SK-N-SH treated with all-trans-retinoic acid at 6 μM for 48 hours (cell line): ENCODE data around the gene DNER.

ENCODE experiments used
- ATAC-seq: fragments of 200-7000 bp; cut with Tn5 transposase; 3 replicates; pipeline ENCODE4 v1.9.1; 2020; ENCODE audit warnings: mild to moderate bottlenecking, moderate library complexity
- ARNTL ChIP-seq: fragments of 450-650 bp; formaldehyde crosslinking; IDR thresholded peaks from 2 replicates; pipeline ENCODE4 v1.5.0; 2020; ENCODE audit warnings: low read depth, mild to moderate bottlenecking, moderate library complexity, borderline replicate concordance
- BACH2 ChIP-seq: fragments of 250-450 bp; sonication (Bioruptor Pico); IDR thresholded peaks from 2 replicates; pipeline ENCODE4 v1.9.0; 2021; ENCODE audit warnings: mild to moderate bottlenecking, borderline replicate concordance
- CSDC2 ChIP-seq: fragments of 250-450 bp; sonication (Bioruptor Pico); IDR thresholded peaks from 2 replicates; pipeline ENCODE4 v1.5.0; 2020; ENCODE audit warnings: mild to moderate bottlenecking, moderate library complexity
- CSRNP3 ChIP-seq: fragments of 250-450 bp; sonication (Bioruptor Pico); IDR thresholded peaks from 2 replicates; pipeline ENCODE4 v1.5.1; 2021; ENCODE audit warnings: mild to moderate bottlenecking, moderate library complexity
- ESRRG ChIP-seq: fragments of 250-450 bp; sonication (Bioruptor Pico); IDR thresholded peaks from 2 replicates; pipeline ENCODE4 v1.6.1; 2021; ENCODE audit warnings: mild to moderate bottlenecking
- GLIS3 ChIP-seq: fragments of 250-450 bp; sonication (Bioruptor Pico); IDR thresholded peaks from 2 replicates; pipeline ENCODE4 v1.5.0; 2020; ENCODE audit warnings: mild to moderate bottlenecking, moderate library complexity
- ISL1 ChIP-seq: fragments of 250-450 bp; sonication (Bioruptor Pico); IDR thresholded peaks from 2 replicates; pipeline ENCODE4 v2.1.2; 2022; ENCODE audit warnings: mild to moderate bottlenecking, moderate library complexity
- OSR1 ChIP-seq: fragments of 250-450 bp; sonication (Bioruptor Pico); IDR thresholded peaks from 2 replicates; pipeline ENCODE4 v1.8.0; 2022; ENCODE audit warnings: moderate library complexity, mild to moderate bottlenecking, inconsistent platforms
- PATZ1 ChIP-seq: fragments of 250-450 bp; sonication (Bioruptor Pico); IDR thresholded peaks from 2 replicates; pipeline ENCODE4 v1.8.0; 2020; ENCODE audit warnings: mild to moderate bottlenecking, moderate library complexity, borderline replicate concordance
- POU6F1 ChIP-seq: fragments of 250-450 bp; sonication (Bioruptor Pico); IDR thresholded peaks from 2 replicates; pipeline ENCODE4 v1.8.0; 2021; ENCODE audit warnings: low read depth, mild to moderate bottlenecking, moderate library complexity, borderline replicate concordance
- PPARA ChIP-seq: fragments of 250-450 bp; sonication (Bioruptor Pico); IDR thresholded peaks from 2 replicates; pipeline ENCODE4 v1.5.0; 2020; ENCODE audit warnings: mild to moderate bottlenecking, borderline replicate concordance
- RARB ChIP-seq: fragments of 250-450 bp; sonication (Bioruptor Pico); IDR thresholded peaks from 2 replicates; pipeline ENCODE4 v1.8.0; 2021; ENCODE audit warnings: mild to moderate bottlenecking, moderate library complexity
- SNAI2 ChIP-seq: fragments of 250-450 bp; sonication (Bioruptor Pico); IDR thresholded peaks from 2 replicates; pipeline ENCODE4 v1.5.0; 2020; ENCODE audit warnings: mild to moderate bottlenecking, moderate library complexity
- TCF4 ChIP-seq: fragments of 250-450 bp; sonication (Bioruptor Pico); IDR thresholded peaks from 2 replicates; pipeline ENCODE4 v1.8.0; 2021; ENCODE audit warnings: mild to moderate bottlenecking, moderate library complexity, borderline replicate concordance
- TOX ChIP-seq: fragments of 250-450 bp; sonication (Bioruptor Pico); IDR thresholded peaks from 2 replicates; pipeline ENCODE4 v1.8.0; 2021; ENCODE audit warnings: mild to moderate bottlenecking, moderate library complexity, borderline replicate concordance
- ZC3H10 ChIP-seq: fragments of 250-450 bp; sonication (Bioruptor Pico); IDR thresholded peaks from 2 replicates; pipeline ENCODE4 v1.5.1; 2021; ENCODE audit warnings: mild to moderate bottlenecking, moderate library complexity
- ZFP3 ChIP-seq: fragments of 250-450 bp; sonication (Bioruptor Pico); IDR thresholded peaks from 2 replicates; pipeline ENCODE4 v1.5.0; 2020; ENCODE audit warnings: mild to moderate bottlenecking, moderate library complexity
- ZFP30 ChIP-seq: fragments of 450-650 bp; formaldehyde crosslinking; IDR thresholded peaks from 2 replicates; pipeline ENCODE4 v1.5.0; 2022; ENCODE audit warnings: mild to moderate bottlenecking, moderate library complexity
- ZNF565 ChIP-seq: fragments of 450-650 bp; formaldehyde crosslinking; conservative IDR thresholded peaks from 2 replicates; pipeline ENCODE4 v1.5.0; 2020; ENCODE audit warnings: low read depth, mild to moderate bottlenecking, moderate library complexity
- ZNF70 ChIP-seq: fragments of 450-650 bp; formaldehyde crosslinking; IDR thresholded peaks from 2 replicates; pipeline ENCODE4 v1.5.0; 2020; ENCODE audit warnings: mild to moderate bottlenecking, moderate library complexity
- ZNF8 ChIP-seq: fragments of 450-650 bp; formaldehyde crosslinking; IDR thresholded peaks from 2 replicates; pipeline ENCODE4 v1.5.0; 2020; ENCODE audit warnings: mild to moderate bottlenecking, moderate library complexity
- TF ChIP-seq, protein P1 (sequence below): fragments of 250-450 bp; sonication (Bioruptor Pico); IDR thresholded peaks from 2 replicates; pipeline ENCODE4 v1.5.1; 2020; ENCODE audit warnings: low read depth, mild to moderate bottlenecking, moderate library complexity
- TF ChIP-seq, protein P2 (sequence below): fragments of 250-450 bp; sonication (Bioruptor Pico); IDR thresholded peaks from 2 replicates; pipeline ENCODE4 v1.5.0; 2020; ENCODE audit warnings: mild to moderate bottlenecking, moderate library complexity

Gene DNER

DNA sequence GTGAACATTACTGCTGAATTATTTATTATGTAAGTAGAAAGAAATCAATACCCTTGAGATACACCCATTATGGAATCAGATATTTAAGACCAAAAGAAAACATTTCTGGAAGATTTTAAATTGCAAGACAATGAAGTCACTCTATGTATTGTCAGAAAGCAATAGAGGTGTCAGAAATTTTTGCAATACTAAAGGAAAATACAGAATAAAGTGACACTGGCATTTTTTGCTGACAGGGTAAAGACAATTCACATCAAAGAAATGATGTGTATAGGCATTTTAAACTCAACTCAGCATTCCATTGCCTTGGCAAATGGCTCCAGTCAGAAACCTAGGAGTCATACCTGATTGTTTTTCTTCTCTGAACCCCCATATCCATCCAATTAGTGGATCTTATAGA lies 252.2 kb downstream of the DNER start:
- no peak for TF ChIP-seq ZC3H10
- no peak for TF ChIP-seq TCF4 (CRISPR knock-in tag)
- no peak for TF ChIP-seq ARNTL
- ATAC-seq: no peak

- ATAC-seq: no peak
- TF ChIP-seq CSDC2 (CRISPR knock-in tag): no peak
- no peak for TF ChIP-seq ARNTL
- TF ChIP-seq GLIS3 (CRISPR knock-in tag): no peak
- no peak for TF ChIP-seq ZFP3
- no peak for TF ChIP-seq ZFP30 (CRISPR knock-in tag)
- TF ChIP-seq, protein P1, sequence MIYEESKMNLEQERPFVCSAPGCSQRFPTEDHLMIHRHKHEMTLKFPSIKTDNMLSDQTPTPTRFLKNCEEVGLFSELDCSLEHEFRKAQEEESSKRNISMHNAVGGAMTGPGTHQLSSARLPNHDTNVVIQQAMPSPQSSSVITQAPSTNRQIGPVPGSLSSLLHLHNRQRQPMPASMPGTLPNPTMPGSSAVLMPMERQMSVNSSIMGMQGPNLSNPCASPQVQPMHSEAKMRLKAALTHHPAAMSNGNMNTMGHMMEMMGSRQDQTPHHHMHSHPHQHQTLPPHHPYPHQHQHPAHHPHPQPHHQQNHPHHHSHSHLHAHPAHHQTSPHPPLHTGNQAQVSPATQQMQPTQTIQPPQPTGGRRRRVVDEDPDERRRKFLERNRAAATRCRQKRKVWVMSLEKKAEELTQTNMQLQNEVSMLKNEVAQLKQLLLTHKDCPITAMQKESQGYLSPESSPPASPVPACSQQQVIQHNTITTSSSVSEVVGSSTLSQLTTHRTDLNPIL (CRISPR knock-in tag): no peak
- TF ChIP-seq ZNF8 (CRISPR knock-in tag): no peak
- no peak for TF ChIP-seq RARB (CRISPR knock-in tag)
- no peak for TF ChIP-seq OSR1 (CRISPR knock-in tag)
- no peak for TF ChIP-seq PATZ1 (CRISPR knock-in tag)
- TF ChIP-seq ESRRG (CRISPR knock-in tag): no peak
- no peak for TF ChIP-seq BACH2 (CRISPR knock-in tag)
- TF ChIP-seq ZNF70 (CRISPR knock-in tag): no peak
These were observed 258.3 kb downstream of the DNER start for GRCh38 chr2:229456091-229456490.

DNA sequence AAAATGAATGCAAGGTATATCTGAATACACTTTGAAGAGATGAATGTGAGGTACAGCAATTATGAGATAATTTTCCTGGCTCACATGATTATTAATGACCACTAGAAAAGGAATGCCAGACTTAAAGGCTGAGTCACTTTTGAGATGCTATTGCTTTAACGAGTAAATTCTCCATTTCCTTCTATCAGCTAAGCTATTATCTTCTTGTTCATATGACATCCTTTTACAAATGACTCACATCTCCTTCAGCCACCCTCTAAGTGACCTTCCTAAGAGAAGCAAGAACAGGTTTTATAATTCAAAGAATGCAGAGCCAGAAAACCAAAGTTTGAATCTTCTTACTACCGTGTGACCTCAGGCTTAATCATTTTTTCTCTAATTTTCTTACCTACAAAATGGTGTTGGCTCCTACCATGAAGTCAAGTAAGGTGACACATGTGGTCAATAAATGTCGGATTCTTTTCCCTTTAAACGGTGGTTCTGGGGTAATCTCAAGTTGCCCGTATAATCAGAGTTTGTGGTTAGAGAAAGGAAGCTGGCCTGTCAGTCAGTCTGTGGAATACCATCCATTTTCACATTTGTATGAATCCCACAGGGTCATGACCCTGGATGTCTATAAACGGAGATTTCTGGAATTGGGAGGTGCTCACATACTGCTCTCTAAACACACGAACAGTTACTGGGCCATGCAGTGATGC lies 259.3 kb downstream of the DNER start:
- ATAC-seq: peak; percentile 90
- TF ChIP-seq TOX (CRISPR knock-in tag): peak; percentile 64; the same call in 1 of the 2 replicates
- TF ChIP-seq PATZ1 (CRISPR knock-in tag): no peak
- TF ChIP-seq ISL1 (CRISPR knock-in tag): peak; percentile 96
- TF ChIP-seq, protein P1 (CRISPR knock-in tag): peak; percentile 78
- TF ChIP-seq ESRRG (CRISPR knock-in tag): no peak
- no peak for TF ChIP-seq ZNF565 (CRISPR knock-in tag)
- TF ChIP-seq BACH2 (CRISPR knock-in tag): no peak
- no peak; the same call in 1 of the 2 replicates for TF ChIP-seq CSRNP3 (CRISPR knock-in tag)
- TF ChIP-seq ZFP3: no peak
- no peak for TF ChIP-seq ARNTL
- TF ChIP-seq GLIS3 (CRISPR knock-in tag): no peak
- no peak for TF ChIP-seq ZFP30 (CRISPR knock-in tag)
- TF ChIP-seq ZNF70 (CRISPR knock-in tag): no peak
- TF ChIP-seq ZNF8 (CRISPR knock-in tag): no peak
- TF ChIP-seq PPARA: no peak
- no peak for TF ChIP-seq CSDC2 (CRISPR knock-in tag)
- peak; percentile 74; the same call in 1 of the 2 replicates for TF ChIP-seq POU6F1 (CRISPR knock-in tag)
- 0 out of 2 replicates have a peak, but pooled peaks have one; percentile 6 for TF ChIP-seq SNAI2 (CRISPR knock-in tag)
- TF ChIP-seq, protein P2, sequence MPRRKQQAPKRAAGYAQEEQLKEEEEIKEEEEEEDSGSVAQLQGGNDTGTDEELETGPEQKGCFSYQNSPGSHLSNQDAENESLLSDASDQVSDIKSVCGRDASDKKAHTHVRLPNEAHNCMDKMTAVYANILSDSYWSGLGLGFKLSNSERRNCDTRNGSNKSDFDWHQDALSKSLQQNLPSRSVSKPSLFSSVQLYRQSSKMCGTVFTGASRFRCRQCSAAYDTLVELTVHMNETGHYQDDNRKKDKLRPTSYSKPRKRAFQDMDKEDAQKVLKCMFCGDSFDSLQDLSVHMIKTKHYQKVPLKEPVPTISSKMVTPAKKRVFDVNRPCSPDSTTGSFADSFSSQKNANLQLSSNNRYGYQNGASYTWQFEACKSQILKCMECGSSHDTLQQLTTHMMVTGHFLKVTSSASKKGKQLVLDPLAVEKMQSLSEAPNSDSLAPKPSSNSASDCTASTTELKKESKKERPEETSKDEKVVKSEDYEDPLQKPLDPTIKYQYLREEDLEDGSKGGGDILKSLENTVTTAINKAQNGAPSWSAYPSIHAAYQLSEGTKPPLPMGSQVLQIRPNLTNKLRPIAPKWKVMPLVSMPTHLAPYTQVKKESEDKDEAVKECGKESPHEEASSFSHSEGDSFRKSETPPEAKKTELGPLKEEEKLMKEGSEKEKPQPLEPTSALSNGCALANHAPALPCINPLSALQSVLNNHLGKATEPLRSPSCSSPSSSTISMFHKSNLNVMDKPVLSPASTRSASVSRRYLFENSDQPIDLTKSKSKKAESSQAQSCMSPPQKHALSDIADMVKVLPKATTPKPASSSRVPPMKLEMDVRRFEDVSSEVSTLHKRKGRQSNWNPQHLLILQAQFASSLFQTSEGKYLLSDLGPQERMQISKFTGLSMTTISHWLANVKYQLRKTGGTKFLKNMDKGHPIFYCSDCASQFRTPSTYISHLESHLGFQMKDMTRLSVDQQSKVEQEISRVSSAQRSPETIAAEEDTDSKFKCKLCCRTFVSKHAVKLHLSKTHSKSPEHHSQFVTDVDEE (CRISPR knock-in tag): no peak
- peak; percentile 45; the same call in 1 of the 2 replicates for TF ChIP-seq RARB (CRISPR knock-in tag)
- no peak; the same call in 1 of the 2 replicates for TF ChIP-seq ZC3H10
- TF ChIP-seq OSR1 (CRISPR knock-in tag): no peak
- no peak for TF ChIP-seq TCF4 (CRISPR knock-in tag)
